Measurements from ENCODE around the gene PLEKHO2. TPM values are rescaled to one million over a fixed set of nuclear protein-coding genes. Genes with fewer than 3 reads are reported as not detected.

Gene PLEKHO2
- total RNA-seq, 2 donors from 2014 or later: 14.3 to 15.3 TPM

DNA sequence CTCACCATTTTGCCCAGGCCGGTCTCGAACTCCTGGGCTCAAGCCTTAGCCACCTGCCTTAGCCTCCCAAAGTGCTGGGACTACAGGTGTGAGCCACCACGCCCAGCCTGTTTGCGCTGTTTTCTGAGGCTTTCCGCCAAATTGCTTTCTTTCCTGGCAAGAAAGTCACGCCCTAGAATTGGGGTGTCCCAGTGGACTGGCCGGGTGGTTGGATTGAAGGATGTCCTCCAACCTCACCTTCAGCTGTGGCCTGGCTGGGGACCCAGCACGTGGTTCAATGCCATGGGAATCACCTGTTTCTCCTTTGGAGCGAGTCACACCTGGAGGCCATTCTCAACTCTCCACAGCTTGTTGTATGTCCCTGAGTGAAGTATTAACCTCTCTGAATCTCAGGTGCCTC, 64.2 kb downstream of the PLEKHO2 start:
- Mint-ChIP-seq H3K9me3 (peaks cover 0 to 4% of the 10 kb centered on the region in 2 donors), H3K4me3 (peak overlapping the region; percentile 73 to 81), H3K27me3 (ENCODE audit: low read depth) (peaks cover 5% of the 10 kb centered on the region), H3K27ac (no peak overlapping the region), H3K4me1 (ENCODE audit: low read depth) (peaks cover 42% of the 10 kb centered on the region), H3K36me3 (ENCODE audit: insufficient read depth in 2 of 2) (peaks cover 7 to 8% of the 10 kb centered on the region in 2 donors)
- ATAC-seq (replicated peaks in 1 of 2) (no peak), DNase-seq (no peak)

DNA sequence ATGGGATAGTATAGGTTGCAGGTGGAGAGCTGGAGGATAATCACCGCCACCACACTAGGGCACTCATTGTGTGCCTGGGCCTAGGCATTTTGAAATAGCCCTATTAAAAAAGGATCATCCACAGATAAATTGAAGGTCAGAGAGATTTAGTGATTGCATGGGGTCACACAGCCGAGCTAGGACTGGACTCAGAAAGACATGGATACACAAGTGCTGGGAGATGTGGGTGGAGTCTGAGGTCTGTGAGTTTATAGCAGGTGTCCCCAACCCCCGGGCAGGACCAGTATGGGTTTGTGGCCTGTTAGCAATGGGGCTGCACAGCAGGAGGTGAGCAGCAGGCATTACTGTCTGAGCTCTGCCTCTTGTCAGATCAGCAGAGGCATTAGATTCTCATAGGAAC, 64.7 kb downstream of the PLEKHO2 start:
- no peak for DNase-seq
- Mint-ChIP-seq H3K4me3 (no peak overlapping the region), H3K27me3 (ENCODE audit: low read depth) (peaks cover 10% of the 10 kb centered on the region), H3K27ac (no peak overlapping the region), H3K36me3 (ENCODE audit: insufficient read depth in 2 of 2) (peaks cover 4 to 6% of the 10 kb centered on the region in 2 donors), H3K9me3 (peaks cover 0 to 1% of the 10 kb centered on the region in 2 donors), H3K4me1 (ENCODE audit: low read depth) (peaks cover 46% of the 10 kb centered on the region)
- no peak for ATAC-seq (replicated peaks in 1 of 2)

DNA sequence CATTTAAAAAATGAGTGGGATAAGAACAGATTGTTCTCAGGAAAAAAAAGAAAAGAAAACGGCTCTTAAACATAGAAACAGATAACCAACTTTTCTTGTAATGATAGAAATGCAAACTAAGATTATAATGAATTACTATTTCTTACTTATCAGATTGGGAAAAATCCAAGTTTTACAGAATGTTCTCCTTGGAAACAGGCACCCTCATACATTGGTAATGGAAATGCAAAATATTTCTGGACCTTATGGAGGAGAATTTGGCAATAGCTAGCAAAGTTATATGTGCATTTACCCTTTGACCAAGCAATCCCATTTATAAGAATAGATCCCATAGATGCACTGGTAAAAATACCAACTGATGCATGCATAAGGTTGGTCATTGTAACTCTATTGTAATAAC, 66.3 kb downstream of the PLEKHO2 start:
- H3K9me3 Mint-ChIP-seq: no peaks in the 10 kb centered on the region
- H3K4me1 Mint-ChIP-seq (ENCODE audit: low read depth): peaks cover 35% of the 10 kb centered on the region
- H3K27ac Mint-ChIP-seq: no peak overlapping the region
- ATAC-seq (replicated peaks in 1 of 2): no peak
- no peak overlapping the region for H3K4me3 Mint-ChIP-seq
- no peak for DNase-seq
- H3K36me3 Mint-ChIP-seq (ENCODE audit: insufficient read depth in 2 of 2): peaks cover 0 to under 1% of the 10 kb centered on the region in 2 donors
- peaks cover 11% of the 10 kb centered on the region for H3K27me3 Mint-ChIP-seq (ENCODE audit: low read depth)

DNA sequence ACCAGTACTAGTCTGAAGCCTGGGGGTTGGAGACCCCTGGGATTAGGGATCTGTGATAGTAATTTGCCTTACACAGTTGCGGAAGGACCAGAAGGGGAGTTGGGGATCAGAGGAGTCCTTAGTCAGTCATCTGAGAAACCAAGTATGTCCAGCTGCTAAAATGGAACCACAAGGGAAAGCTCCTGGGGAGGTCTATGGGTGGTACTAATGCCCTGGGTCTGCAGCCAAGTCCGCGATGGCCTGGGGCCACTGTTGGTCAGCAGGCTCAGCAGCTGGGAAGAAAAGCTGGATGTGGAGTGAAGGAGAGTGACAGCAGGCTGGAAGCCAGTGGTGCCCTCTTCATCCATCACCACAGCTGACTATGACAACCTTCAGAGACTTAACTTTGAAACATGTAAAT, 67.8 kb downstream of the PLEKHO2 start:
- Mint-ChIP-seq H3K27me3 (ENCODE audit: low read depth) (peaks cover 11% of the 10 kb centered on the region), H3K27ac (no peak overlapping the region), H3K4me1 (ENCODE audit: low read depth) (peaks cover 20% of the 10 kb centered on the region), H3K9me3 (no peaks in the 10 kb centered on the region), H3K36me3 (ENCODE audit: insufficient read depth in 2 of 2) (no peaks in the 10 kb centered on the region), H3K4me3 (no peak overlapping the region)
- no peak for ATAC-seq (replicated peaks in 1 of 2)
- no peak for DNase-seq

DNA sequence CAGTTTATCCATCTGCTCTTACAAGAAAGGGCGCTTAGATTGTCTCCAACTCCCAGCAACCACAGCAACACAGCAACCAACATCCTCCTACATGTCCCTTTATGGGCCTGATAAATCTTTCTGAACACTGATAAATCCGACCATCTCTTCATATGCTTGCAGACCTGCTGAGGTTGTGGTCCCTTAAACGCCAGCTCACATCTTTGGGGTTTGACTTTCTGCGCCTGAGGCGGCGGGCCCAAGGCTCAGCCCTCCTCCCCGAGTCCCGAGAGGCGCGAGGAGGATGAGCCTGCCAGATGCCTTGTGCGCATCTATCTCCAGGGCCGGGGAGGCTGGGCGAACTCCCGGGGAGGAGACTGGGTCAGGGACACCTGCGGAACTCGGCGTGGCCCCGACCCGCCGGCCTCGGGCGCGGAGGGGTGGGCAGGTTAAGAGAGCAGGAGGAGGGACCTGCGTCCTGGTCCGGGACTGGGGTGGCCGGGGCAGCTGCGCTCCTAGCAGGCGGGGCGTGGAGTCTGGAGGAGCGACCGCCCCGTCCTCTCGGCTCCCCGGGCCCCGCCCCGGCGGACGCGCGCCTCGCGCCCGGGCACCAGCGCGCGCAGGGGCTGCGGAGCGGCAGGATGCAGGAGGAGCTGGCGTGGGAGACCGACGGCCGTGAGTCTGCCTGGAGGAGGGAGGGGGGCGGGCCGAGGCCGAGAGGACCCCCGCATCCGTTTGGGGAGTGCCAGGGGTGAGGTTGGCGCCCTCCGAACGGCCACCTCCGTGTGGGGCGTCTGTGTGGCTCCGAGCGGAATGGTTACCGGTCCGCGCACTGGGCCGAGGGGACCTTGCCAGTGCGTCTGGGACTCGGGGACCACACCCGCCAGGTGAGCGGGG, 69.8 kb downstream of the PLEKHO2 start, which contains the start of gene ANKDD1A:
Gene ANKDD1A, plus strand, starts transcription at position 592 of the 876 bp plus-strand sequence. Its CDS starts 29 bp downstream, at position 621.
- peak; percentile 89 to 93 for ATAC-seq (replicated peaks in 1 of 2)

DNA sequence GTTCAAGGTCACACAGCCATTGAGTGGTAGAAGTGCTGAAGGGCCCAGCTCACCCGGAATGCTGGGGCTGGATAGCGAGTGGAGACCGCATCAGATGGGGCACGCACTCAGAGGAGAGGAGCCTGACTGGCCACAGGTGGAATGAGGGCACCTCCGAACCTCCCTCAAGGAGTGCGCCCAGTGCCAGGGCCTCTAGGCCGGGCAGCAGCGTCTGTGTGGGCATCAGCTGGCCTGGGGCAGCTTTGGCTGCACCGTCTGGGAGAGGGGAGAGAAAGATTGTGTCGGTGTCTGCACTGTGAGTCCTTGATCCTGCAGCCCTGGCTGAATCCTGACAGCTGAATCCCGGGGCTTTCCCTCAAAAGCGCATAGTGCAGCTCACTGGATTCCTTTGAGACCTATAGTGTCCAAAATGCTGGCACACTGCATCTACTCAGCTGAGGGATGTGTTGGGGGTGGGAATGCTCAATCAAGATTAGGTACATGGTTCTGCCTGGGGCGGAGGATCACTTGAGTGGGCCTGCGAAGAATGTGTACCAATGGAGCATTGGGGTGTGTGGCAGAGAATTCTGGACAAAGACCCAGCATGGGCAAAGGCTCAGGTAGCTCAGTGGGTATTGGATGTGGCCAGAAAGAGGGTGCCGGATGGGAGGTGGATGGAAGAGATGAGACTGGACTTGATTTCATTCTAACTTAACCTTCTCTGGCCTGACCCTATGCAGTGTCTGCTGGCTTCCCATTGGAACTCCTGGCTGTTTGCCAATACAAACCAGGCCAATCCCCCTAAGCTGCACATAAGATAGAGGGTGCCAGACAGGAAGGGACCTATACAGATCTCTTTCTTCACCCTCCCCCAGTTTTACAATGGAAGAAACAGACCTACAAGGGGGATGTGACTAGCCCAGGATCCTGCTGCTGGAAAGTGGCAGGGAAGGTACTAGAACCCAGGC, 70.9 kb downstream of the PLEKHO2 start:
- peak overlapping the region in 1 of 2 donors; percentile 12 for H3K4me3 Mint-ChIP-seq
- no peak for ATAC-seq (replicated peaks in 1 of 2)

More for the DNA sequence above, 69.8 kb downstream of the PLEKHO2 start, which contains the start of gene ANKDD1A:
- peak within 1 kb of the TSS; percentile 82 to 84 for H3K4me3 Mint-ChIP-seq
- H3K27me3 Mint-ChIP-seq (ENCODE audit: low read depth): peaks cover 11% of the 10 kb centered on the region
- no peaks in the 10 kb centered on the region for H3K36me3 Mint-ChIP-seq (ENCODE audit: insufficient read depth in 2 of 2)
- H3K27ac Mint-ChIP-seq: no peak within 1 kb of the TSS
- H3K4me1 Mint-ChIP-seq (ENCODE audit: low read depth): peaks cover 9% of the 10 kb centered on the region
- H3K9me3 Mint-ChIP-seq: no peaks in the 10 kb centered on the region
- DNase-seq: peak; percentile 55 to 64

DNA sequence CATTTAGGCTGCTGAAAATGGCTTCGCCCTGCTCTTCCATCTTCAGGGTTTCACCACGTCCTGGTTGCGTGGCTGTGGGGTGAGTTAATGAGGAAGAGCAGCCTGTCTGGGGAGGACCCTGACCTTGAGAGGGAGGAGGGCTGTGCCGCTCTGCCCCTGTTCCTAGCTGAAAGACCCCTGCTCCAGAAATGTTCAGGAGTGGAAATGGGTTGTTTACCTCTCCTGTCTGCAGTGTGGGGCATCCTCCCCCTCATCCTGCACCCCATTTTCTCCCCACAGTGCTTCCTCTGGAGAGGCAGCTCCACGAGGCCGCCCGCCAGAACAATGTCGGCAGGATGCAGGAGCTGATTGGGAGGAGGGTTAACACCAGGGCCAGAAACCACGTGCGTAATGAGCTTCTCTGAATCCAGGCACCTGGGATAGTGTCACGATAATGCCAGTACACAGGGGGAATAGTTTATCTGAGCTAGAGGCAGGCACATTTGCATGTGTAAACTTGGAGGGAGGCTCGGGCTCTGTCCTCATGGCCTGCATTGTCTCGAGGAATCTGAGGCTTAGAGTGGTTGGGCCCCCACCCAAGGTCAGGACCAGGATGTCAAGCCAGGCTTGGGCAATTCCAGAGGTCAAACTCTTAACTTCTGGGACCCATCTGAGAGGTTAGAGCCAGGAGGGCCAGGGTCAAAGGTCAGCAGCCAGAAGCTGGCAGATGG, 74.0 kb downstream of the PLEKHO2 start:
- H3K4me3 Mint-ChIP-seq: no peak overlapping the region
- DNase-seq (no peak), ATAC-seq (replicated peaks in 1 of 2) (no peak)
- peaks cover 8% of the 10 kb centered on the region for H3K4me1 Mint-ChIP-seq (ENCODE audit: low read depth)
- no peaks in the 10 kb centered on the region for H3K36me3 Mint-ChIP-seq (ENCODE audit: insufficient read depth in 2 of 2)
- no peak overlapping the region for H3K27ac Mint-ChIP-seq
- peaks cover 9% of the 10 kb centered on the region for H3K27me3 Mint-ChIP-seq (ENCODE audit: low read depth)
- no peaks in the 10 kb centered on the region for H3K9me3 Mint-ChIP-seq

More for the DNA sequence above, 70.9 kb downstream of the PLEKHO2 start:
- H3K9me3 Mint-ChIP-seq: no peaks in the 10 kb centered on the region
- peaks cover 11% of the 10 kb centered on the region for H3K27me3 Mint-ChIP-seq (ENCODE audit: low read depth)
- no peak overlapping the region for H3K27ac Mint-ChIP-seq
- no peaks in the 10 kb centered on the region for H3K36me3 Mint-ChIP-seq (ENCODE audit: insufficient read depth in 2 of 2)
- no peak for DNase-seq
- peaks cover 9% of the 10 kb centered on the region for H3K4me1 Mint-ChIP-seq (ENCODE audit: low read depth)

DNA sequence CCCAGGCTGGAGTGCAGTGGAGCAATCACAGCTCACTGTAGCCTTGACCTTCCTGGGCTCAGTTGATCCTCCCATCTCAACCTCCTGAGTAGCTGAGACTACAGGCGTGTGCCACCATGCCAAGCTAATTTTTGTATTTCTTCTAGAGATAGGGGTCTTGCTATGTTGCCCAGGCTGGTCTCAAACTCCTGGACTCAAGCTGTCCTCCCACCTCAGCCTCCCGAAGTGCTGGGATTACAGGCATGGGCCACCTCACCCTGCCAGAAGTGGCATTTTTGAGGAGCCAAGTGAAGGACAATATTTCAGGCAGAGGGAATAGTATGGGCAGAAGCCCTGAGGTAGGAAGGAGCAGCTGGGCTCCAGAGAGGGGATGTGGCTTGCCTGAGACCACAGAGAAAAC, 74.7 kb downstream of the PLEKHO2 start:
- Mint-ChIP-seq H3K4me1 (ENCODE audit: low read depth) (peaks cover 2% of the 10 kb centered on the region), H3K4me3 (no peak overlapping the region), H3K9me3 (no peaks in the 10 kb centered on the region), H3K36me3 (ENCODE audit: insufficient read depth in 2 of 2) (no peaks in the 10 kb centered on the region), H3K27ac (no peak overlapping the region), H3K27me3 (ENCODE audit: low read depth) (peaks cover 2% of the 10 kb centered on the region)
- ATAC-seq (replicated peaks in 1 of 2) (no peak), DNase-seq (no peak)

DNA sequence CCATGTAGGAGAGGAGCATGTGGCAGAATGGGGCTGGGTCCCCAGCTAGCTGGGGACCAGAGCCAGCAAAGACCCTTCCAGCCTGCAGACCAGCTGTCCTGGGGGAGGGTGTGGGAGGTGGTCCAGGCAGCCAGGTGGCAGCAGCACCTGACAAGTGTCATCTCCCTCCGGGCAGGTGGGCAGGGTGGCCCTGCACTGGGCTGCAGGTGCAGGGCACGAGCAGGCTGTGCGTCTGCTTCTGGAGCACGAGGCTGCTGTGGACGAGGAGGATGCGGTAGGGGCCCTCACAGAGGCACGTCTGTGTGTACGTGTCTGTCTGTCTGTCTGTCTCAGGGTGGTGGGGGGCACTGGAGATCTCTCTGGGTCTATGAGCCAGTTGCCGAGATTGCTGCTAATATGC, 75.5 kb downstream of the PLEKHO2 start:
- DNase-seq (no peak), ATAC-seq (replicated peaks in 1 of 2) (no peak)
- no peak overlapping the region for H3K4me3 Mint-ChIP-seq
- no peaks in the 10 kb centered on the region for H3K9me3 Mint-ChIP-seq
- H3K27ac Mint-ChIP-seq: no peak overlapping the region
- no peaks in the 10 kb centered on the region for H3K4me1 Mint-ChIP-seq (ENCODE audit: low read depth)
- H3K36me3 Mint-ChIP-seq (ENCODE audit: insufficient read depth in 2 of 2): no peaks in the 10 kb centered on the region
- no peaks in the 10 kb centered on the region for H3K27me3 Mint-ChIP-seq (ENCODE audit: low read depth)

Other genes starting within 250 kb of the PLEKHO2 start
- gene RBPMS2, start 66.3 kb upstream of the PLEKHO2 start, total RNA-seq: under 1 TPM in 1 of 2 donors, not detected in 1; 0.14 TPM
- gene PIF1, start 16.3 kb upstream of the PLEKHO2 start, total RNA-seq: 10 to 100 TPM; 33.3 to 39.7 TPM
- gene ANKDD1A, start 70.0 kb downstream of the PLEKHO2 start, total RNA-seq: 1 to 10 TPM; 7.2 to 8.4 TPM
- 10 to 100 TPM; 52.2 to 57.9 TPM for gene SPG21, start 148.0 kb downstream of the PLEKHO2 start, total RNA-seq
- 10 to 100 TPM; 12.9 to 18.2 TPM for gene MTFMT, start 187.7 kb downstream of the PLEKHO2 start, total RNA-seq
- not detected for gene SLC51B, start 203.5 kb downstream of the PLEKHO2 start, total RNA-seq
- not detected for gene RASL12, start 226.1 kb downstream of the PLEKHO2 start, total RNA-seq
- not detected for gene KBTBD13, start 234.8 kb downstream of the PLEKHO2 start, total RNA-seq

Measured in activated T-cell treated with anti-CD3 and anti-CD28 coated beads, Interleukin-2, amount 50 U/mL, for 72 hours (primary cell).